HG02623 (cell line): ENCODE results near the gene ZNF845.
"Not testable (repeated sequence)": the region's sequence is repeated elsewhere in the genome, so short reads cannot be mapped to it uniquely, and the experiment has no call there.

ENCODE experiments used
- ATAC-seq: cut with Tn5 transposase; IDR thresholded peaks from one replicate; pipeline ENCODE4 v1.9.1; 2021; ENCODE audit warnings: moderate library complexity; ENCODE audit not compliant: unreplicated experiment

The ZNF845 gene

DNA sequence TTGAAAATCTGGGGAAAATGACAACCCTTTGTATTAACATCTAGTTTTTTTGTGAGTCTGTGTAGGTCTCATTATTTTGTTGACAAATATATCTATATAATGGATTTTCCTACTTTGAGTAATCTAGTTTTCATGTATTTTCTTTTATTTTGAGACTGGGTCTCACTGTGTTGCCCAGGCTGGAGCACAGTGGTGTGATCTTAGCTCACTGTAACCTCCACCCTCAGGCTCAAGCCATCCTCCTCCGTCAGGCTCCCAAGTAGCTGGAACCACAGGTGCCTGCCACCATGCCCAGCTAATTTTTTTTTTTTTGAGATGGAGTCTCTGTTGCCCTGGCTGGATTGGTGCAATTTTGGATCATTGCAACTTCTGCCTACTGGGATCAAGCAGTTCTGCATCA is 41.2 kb downstream of the ZNF845 start:
- ATAC-seq = no peak

DNA sequence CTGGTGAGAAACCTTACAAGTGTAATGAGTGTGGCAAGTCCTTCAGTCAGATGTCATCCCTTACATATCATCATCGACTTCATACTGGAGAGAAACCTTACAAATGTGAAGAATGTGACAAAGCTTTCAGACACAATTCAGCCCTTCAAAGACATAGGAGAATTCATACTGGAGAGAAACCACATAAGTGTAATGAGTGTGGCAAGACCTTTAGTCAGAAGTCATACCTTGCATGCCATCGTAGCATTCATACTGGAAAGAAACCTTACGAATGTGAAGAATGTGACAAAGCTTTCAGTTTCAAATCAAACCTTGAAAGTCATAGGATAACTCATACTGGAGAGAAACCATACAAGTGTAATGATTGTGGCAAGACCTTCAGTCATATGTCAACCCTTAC is 47.8 kb downstream of the ZNF845 start:
- ATAC-seq = no peak

DNA sequence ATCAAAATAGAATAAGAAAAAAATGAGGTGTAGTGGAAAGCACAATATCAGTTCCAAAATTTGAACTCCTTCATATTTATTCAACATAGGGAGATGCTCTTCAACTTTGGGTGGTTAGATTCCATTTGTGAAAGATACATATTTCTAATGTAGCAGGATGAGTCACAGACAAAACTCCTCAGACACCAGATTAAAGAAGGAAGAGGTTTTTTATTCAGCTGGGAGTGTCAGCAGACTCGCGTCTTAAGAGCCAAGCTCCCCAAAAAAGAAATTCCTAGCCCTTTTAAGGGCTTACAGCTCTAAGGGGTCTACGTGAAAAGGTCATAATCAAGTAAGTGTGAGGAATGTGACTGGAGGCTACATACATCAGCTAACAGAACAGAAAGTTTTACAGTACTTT is 54.6 kb downstream of the ZNF845 start:
- ATAC-seq = no peak

DNA sequence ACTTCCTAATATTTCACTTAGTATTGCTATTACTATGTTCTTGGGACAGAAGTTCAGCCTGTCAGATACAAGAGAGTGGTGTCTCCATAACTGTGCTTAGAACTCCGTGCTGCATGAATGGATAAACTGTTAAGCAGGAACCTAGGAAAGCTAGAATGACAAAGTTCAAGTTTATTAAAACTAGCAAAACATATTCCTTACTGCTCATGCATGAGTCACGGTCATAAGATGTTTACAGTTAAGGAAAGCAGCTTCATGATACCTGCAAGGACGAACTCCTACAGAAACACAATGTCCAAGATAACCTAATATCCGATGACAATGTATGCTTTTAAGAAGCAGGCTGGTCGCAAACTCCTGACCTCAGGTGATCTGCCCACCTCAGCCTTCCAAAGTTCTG is 55.4 kb downstream of the ZNF845 start:
- ATAC-seq = no peak

DNA sequence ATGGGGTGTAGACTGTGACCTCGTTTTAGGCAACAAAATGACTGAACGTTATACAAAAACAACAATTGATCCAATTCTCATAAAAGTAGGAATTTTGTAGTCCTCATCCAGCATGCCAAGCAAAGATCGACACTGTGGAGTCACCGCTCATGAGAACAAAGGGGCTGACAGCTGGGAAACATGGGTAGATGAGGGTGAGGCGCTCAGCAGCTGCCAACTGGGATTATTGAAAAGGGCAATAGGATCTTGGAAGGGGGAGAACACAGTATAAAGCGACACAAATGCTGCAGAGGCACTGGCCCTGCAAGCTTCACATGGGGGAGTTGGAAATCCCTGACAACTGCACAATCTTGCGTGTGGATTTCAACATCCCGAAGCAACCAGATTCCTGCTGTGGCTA is 56.0 kb downstream of the ZNF845 start:
- no peak for ATAC-seq

DNA sequence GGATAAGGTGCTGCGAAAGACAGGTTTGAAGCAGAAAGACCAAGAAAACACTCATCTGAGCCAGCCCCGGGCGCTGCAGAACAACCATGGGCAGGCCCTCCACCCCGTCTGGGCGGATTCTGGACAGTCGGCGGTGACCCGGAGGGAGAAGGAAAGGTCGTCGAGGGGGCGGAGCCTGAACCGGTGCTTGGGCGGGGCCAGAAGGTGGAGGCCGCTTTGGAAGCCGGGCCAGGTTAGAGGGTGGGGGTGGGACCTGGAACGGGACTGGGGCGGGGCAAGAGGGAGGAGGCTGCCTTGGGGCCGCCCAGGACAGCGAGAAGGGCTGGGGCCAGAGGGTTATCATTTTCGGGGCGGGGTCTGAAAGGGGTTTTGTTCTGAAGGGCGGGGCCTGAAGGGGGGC is 56.4 kb downstream of the ZNF845 start:
- no peak for ATAC-seq

DNA sequence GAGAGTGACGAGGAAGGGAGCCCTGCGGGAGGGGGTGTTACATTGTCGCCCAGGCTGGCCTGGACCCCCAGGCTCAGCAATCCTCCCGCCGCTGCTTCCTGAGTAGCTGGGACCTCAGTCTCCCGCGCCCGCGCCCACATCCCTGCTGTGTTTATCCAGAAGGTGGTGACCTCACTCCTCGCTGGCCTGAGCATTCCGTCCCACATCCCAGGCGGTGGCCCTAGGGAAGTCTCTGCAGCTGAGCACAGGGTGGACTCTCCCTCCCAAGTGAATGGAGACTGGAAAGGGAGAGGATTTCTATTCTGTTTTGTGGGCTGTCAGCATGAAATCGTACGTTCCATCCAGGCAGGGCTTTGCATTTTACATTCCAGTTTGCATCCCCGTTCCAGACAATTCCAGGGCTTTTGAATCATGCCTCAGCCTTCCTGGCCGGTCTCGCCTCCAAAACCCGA is 61.0 kb downstream of the ZNF845 start:
- ATAC-seq = no peak

DNA sequence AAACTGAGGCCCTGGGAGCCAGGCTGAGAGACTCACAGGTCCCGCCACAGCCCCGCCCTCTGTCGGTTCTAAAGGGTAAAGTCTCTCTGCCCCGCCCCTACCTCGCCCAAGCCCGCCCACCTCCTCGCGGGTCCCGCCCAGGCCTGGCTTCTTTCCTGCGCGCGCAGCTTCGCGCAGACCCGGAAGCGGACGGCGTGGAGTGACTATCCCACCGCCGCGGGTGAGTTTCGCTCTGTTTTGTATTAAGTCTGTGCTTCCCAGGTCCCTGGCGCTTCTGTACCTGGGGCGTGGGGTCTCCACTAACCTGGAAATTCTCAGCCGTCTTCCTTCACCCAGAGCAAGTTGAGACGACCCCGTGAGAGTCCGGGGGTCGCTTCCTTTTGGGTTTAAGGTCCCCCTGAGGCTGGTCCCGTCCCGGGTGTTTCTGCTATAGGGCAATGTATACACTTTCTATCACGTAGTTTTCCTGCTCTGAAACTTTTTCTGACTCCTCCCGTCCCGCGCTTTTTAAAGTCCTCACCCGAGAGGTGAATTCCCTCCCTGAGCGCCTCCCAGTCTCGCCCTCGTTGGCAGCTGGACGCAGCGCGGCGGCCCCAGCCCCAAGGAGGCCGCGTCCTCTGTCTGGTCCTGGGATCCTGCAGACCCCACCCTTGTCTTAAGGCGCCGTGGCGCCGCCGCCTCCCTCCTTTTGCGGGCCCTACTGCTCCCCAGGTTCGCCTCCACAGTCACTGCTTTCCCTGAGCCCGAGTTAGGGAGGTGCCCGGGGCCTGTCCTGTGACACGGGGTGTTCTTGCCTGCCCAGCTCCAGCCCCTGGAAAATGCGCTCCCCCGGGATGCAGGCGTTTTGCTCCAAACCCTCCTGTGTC is 61.7 kb downstream of the ZNF845 start, which contains the start of gene ZNF765:
Gene ZNF765 (plus strand): TSS at position 176 of the 866 bp plus-strand sequence. CDS start 2,867 bp downstream, outside the sequence.
- peak; percentile 86 for ATAC-seq

DNA sequence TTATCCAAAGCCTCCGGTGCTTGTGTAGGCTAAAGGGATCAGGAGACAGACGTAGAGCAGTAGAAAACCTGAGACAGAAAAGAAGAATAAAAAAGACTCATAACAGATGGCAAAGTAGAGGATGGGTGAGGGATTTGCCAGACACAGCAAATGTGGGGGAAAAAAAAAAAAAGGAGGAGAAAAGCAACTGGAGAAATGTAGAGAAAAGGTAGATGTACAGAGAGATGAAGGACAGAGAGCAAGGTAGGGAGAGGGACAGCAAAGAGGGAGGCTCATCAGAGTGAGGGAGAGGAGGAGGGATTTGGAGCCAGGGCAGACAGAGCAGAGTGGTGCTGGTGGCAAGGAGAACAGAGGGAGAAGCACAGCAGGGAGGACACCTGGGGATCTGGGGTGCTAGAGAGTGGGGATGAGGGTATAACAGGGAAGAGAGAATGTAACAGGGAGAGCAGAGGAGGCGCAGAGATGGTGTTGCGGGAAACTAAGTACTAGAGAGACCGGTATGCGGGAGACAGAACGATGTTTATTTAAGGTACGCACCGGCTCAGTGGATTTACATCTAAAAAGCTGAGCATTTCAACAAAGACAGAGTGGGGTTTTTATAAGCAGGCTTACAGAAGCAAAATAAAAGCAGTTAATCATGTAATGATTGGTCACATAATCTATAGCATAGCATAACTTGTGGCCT is 62.4 kb downstream of the ZNF845 start:
- not testable (repeated sequence) for ATAC-seq

DNA sequence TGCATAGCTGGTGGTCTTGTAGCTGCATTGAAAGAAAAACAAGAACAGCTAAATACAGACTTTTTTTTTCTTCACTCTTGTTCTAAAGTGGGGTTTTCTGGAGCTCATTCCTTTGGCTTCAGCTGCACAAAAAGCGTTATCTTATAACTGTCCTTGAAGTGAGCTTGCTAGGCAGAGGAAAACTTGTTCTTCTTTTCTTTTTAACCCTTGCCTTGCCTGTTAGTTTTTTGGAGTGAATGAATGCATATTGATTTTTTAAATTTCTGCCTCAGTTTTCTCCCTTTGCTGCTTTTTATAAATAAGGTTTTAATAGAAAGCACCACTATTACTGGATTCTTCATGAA is 62.9 kb downstream of the ZNF845 start:
- no peak for ATAC-seq

DNA sequence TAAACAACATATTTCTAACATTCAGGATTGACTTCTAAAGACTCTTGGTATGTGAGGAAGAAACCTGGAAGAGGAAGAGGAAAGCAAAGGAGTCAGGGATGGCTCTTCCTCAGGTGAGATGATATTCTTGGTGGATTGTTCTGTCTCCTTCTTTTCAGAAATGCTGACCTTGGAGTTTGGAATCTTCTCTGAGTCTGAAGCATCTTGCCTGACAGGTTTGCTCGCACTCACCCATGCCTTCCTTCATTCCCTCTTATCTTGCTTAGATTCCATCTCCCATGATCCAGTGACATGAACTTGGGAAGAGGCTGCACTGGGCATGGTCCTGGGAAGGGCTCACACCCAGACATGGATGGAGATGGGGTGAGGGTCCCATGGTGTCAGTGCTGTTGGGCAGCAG is 64.4 kb downstream of the ZNF845 start:
- not testable (repeated sequence) for ATAC-seq
